ENCODE data around the gene CTNNA1. TPM values are rescaled to one million over a fixed set of nuclear protein-coding genes. Genes with fewer than 3 reads are reported as not detected.

Gene CTNNA1
- total and polyA plus RNA-seq, 2 donors (not counting 3 experiments of a cell fraction or from before 2014, with no cell fraction given): 156 to 394 TPM

GRCh38 chr5:138966236-138966985, 213.2 kb downstream of the CTNNA1 start:
- Histone ChIP-seq H3K36me3 (ENCODE audit: control insufficient read depth in 2 of 2, extremely low read depth in 1 of 2, insufficient read depth in 2 of 2, low read length in 2 of 2) (no peaks in the 10 kb centered on the region), H3K4me2 (ENCODE audit: insufficient read depth, low read length) (no peak overlapping the region), H3K27ac (ENCODE audit: insufficient read depth, low read depth, low read length) (no peak overlapping the region), H3K4me1 (ENCODE audit: control insufficient read depth, extremely low read depth, insufficient read depth, low read length) (no peaks in the 10 kb centered on the region), H2AFZ (ENCODE audit: low read depth, low read length) (no peak overlapping the region), H3K9me3 (replicated peaks; ENCODE audit: control insufficient read depth, insufficient read depth, low read length) (no peaks in the 10 kb centered on the region), H3K9me1 (replicated peaks; ENCODE audit: control insufficient read depth, extremely low read depth, insufficient read depth, low read length) (no peaks in the 10 kb centered on the region), H4K20me1 (replicated peaks; ENCODE audit: control insufficient read depth, extremely low read depth, insufficient read depth, low read length) (no peaks in the 10 kb centered on the region), H3K79me2 (ENCODE audit: control insufficient read depth, insufficient read depth, low read length) (no peaks in the 10 kb centered on the region), H3K9ac (replicated peaks; ENCODE audit: extremely low read depth, insufficient read depth, low read length) (no peak overlapping the region), H3K4me3 (replicated peaks in 1 of 3; ENCODE audit: insufficient read depth in 1 of 3, low read depth in 1 of 3, low read length in 3 of 3) (no peak overlapping the region), H3K27me3 (ENCODE audit: control insufficient read depth in 2 of 2, insufficient read depth in 2 of 2, low read length in 2 of 2) (no peaks in the 10 kb centered on the region)
- dilution Hi-C loops (cut with MboI; ENCODE audit: extremely low pct_ligation_motif_present, low sequenced_read_pairs): no loop called here
- ChIA-PET POLR2A (no interaction called here), CTCF (interaction anchor here (0.8 to 1.3 kb wide), 2 partner anchors 12 to 176 kb away, joined by 3 read pairs; no protein-coding TSS in a partner anchor)
- intact Hi-C loops (cut with micrococcal nuclease): no loop called here
- TF ChIP-seq POLR2AphosphoS5 (IDR thresholded peaks at IDR 0.05; ENCODE audit: insufficient read depth, low read depth, low read length) (no peak), JUN (IDR thresholded peaks at IDR 0.05; ENCODE audit: borderline replicate concordance, insufficient read depth, insufficient read length, low read depth) (no peak), MAX (IDR thresholded peaks at IDR 0.05; ENCODE audit: insufficient read depth, insufficient read length) (no peak), GATA2 (IDR thresholded peaks at IDR 0.05; ENCODE audit: insufficient read depth, insufficient read length, low read depth, low read length) (no peak), EZH2 (IDR thresholded peaks at IDR 0.05; ENCODE audit: borderline replicate concordance, low read depth, low read length, severe bottlenecking) (no peak), POLR2A (IDR thresholded peaks at IDR 0.05; ENCODE audit: low read depth, low read length) (no peak), MYC (IDR thresholded peaks at IDR 0.05; ENCODE audit: low read depth, low read length) (no peak), CTCF (IDR thresholded peaks at IDR 0.05; ENCODE audit: extremely low read depth in 1 of 2, insufficient read depth in 1 of 2, low read depth in 1 of 2, low read length in 2 of 2) (no peak), FOS (IDR thresholded peaks at IDR 0.05; ENCODE audit: borderline replicate concordance, insufficient read depth, low read length) (no peak)
- DNase-seq (ENCODE audit: low read depth, low spot score) (no peak), FAIRE-seq (no peak)
- BruUV-seq (replicated peaks): no TSS peak

Measured in endothelial cell of umbilical vein (primary cell).